Measurements from ENCODE around the gene MGA.

MGA gene

DNA sequence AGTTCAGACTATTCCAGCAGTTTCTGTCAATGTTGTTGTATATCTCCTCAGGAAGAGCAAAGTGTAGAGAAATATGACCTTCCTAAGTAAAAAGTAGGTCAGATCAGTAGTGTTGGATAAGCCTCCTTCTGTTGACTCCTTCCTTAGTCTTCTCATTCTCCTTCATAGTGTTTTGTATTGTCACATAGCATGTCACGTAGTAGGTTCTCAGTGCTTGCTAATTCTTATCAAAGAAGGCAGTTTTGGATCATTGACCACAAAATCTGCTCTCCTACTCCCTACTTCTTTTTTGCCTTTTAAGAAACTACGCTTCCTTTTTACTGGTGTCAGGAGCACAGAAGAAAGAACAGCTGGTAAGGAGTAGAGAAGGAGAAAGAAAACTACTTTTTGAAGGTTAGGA is 1.0 kb upstream of the MGA start:
- DNase-seq (ENCODE audit: low read depth) = no peak

DNA sequence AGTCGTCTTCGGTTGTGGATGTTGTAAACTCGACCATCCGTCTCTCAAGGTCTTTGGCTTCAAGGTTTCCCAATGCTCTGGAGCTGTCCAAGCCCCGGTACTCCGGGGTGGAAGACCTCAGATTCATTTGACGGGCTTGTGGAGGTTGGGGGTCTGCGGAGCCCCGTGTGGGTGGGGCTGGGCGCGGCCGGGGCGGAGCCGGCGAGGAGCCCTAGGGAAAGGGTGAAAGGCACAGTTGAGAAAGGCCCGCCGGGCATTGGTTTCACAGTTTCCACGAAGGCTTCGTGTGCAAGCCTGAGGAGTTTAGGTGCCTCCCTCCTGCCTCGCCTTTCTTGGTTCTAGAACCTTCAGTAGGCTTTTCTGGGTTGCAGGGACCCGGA is 360 bp upstream of the MGA start:
- DNase-seq (ENCODE audit: low read depth) = no peak

DNA sequence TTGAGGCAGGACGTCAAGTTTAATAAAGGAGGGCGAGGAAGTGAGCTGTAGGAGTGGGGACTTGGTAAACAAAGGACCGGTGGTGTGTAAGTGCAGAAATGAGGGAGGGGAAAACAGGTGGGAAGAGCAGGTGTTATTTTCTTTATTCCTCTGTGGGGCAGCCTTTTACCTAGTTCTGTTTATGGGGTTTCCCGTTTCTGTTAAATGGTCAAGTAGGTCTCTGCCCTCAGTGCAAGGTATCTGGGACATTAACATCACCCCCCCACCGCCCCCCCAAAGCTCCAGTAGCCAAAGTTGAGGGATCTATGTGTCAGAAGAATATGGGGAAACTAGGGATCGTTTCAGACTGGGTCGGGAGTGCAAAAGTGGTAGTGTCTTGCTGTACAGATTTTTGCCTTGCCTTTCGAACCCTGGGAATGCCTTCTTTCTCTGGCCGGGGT is 893 bp downstream of the MGA start:
- DNase-seq (ENCODE audit: low read depth) = no peak

DNA sequence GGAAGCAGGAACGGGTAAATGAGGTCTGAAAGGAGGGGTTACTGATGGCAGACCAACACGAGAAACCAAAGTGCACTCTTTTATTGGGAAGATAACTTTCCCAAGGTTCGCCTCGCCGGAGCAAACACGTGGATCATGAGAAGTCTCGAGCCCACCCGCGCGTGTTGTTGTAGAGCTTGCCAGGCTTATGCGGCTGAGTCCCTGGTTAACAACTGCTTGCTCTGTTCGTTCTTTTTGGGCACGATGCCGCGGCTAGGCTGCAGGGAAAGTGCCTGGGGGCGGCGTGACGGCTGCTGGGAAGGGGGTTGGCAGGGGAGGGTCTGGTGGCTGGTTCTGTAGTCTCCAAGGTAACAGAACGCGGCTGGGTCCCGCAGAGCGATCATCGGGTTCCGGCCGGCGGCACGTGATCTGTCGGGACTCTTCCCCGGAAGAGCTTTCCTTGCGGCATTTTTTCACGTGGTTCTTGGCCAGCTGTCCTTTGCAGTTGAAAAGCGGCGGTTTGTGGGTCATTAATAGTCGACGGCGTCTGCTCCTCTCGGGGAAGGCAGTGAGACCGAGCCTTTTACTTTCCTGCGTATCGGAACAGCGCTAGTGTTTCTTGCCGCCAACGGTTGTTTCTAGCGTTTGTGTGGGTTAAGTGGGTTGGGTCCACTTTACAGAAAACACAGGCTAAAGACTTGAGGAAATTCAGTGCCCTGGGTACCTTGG is 1.5 kb downstream of the MGA start:
- peak; percentile 43 for DNase-seq (ENCODE audit: low read depth)

DNA sequence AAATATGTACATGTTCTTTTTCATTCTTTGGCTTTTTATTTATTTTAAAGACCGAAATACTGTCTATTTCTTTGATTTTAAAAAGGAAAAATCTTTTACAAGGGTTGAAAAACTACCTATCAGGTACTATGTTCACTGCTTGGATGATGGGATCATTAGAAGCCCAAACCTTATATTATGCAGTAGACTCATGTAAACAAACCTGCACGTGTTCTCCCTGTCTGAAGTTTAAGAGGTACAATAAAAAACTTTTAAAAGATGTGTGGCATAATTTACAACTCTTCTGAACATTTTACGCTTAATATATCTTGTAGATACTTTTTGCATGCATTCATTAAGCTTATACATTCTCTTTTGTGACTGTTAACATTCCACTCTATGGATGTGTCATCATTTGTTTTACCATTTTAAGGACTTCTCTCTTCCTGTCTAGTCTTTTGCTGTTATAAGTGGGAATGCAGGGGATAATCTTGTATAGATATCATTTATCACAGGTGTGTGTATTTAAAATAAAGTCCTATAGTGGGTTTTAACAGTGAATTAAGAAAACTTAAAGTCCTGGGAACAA is 6.2 kb downstream of the MGA start:
- no peak for DNase-seq (ENCODE audit: low read depth)

DNA sequence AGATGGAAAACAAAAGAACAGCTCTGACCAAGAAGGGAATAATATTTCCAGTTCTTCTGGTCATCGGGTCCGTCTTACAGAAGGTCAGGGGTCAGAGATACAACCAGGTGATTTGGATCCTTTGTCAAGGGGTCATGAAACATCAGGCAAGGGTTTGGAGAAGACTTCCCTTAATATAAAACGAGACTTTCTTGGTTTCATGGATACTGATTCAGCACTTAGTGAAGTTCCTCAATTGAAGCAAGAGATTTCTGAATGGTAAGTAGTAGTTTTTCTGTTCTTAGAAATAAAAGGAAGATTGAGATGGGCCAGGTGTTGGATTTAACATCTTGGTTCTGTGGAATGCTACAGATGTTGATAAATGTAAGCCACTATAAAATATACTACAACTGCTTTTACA is 9.5 kb downstream of the MGA start:
- DNase-seq (ENCODE audit: low read depth) = no peak

DNA sequence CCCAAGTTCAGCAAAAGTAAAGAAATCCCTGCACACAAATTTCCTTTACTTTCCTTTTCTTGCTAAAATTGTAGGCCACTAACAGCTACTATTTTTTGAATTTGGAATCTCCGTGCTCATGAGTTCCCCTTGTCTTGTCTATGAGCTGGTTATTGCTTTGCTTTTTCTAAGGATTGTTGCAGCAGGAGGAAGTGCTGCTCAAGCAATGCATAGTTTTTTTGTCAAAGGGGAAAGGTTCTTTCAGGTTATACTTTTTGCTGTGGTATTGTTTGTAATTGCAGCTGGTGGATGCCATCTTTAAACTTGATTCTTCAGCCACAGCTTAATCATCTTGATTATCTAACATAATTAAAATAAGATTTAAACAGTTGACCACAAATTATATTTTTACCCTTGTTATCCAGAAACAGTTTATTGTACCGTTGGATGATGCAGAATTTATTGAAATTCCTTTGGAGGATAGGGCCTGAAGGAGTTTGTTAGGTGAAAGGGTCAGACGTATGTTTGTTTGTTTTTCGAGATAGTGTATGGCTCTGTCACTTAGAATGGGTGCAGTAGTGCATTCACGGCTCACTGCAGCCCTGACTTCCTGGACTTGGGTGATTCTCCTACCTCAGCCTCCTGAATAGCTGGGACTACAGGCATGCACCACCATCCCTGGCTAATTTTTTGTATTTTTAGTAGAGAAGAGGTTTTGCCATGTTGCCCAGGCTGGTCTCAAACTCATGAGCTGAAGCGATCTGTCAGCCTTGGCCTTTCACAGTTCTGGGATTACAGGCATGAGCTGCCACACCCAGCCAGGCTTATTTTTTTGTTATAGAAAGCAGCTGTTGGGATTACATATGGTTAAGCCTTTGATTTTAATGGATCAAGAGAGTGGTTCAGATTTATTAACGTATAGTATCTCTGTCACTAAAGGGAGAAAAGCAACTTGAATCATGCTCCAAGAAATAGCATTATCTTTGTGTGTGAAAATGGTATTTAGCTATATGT is 11.7 kb downstream of the MGA start:
- no peak for DNase-seq (ENCODE audit: low read depth)

DNA sequence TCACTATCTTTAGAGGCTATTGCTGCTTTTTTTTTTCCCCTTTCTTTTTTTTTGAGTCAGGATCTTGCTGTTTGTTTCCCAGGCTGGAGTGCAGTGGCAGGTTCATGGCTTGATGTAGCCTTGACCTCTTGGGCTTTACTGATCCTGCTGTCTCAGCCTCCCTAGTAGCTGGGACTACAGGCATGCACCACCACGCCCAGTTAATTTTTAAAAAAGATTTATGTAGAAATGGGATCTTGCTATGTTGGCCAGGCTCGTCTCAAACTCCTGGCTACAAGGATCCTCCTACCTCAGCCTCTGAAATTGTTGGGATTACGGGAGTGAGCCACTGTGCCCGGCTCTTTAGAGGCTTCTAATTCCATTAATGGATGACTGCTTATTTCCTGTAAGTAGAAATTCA is 15.1 kb downstream of the MGA start:
- DNase-seq (ENCODE audit: low read depth) = no peak

DNA sequence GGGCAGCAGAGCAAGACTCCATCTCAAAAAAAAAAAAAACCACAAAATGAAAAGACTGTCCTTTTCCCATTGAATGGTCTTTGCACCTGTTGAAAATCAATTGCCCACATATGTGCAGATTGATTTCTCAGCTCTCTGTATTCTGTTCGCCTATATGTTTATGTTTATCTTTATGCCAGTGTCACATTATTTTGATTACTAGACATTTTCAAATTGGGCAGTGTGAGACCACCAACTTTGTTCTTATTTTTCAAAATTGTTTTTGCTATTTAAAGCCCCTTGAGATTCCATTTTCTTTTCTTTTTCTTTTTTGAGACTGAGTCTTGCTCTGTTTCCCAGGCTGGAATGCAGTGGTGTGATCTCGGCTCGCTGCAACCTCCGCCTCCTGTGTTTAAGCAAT is 18.5 kb downstream of the MGA start:
- DNase-seq (ENCODE audit: low read depth) = no peak

DNA sequence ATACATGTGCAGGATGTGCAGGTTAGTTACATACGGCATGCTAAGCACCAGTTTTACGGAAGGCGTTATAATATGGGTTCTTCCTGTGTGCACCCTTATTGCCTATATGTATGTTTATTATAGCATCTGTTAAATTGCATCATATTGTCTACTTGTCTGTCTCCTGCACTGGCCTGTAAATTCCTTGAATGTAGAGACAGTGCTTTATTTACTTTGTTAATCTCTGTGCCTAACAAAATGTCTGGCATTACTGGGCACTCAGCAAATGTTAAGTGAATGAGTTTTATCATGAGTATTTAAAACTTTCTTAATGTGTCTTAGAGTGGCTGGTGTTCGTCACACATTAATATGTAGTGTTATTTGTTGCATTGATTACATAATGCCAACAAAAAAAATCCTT is 23.8 kb downstream of the MGA start:
- no peak for DNase-seq (ENCODE audit: low read depth)

DNA sequence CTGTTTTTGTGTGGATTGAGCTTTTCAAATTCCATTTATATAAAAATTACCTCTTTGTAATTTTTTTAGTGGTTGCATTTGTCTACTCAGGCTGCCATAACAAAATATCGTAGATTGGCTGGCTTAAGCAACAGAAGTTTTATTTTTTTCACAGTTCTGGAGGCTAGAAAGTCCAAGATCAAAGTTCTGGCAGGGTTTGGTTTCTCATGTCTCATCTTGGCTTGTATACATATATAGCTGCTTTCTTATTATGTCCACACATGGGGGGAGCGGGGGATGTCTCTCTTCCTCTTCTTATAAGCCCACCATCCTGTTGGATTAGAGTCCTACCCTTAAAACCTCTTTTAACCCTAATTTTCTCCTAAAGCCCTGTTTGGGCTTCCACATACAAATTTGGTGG is 28.5 kb downstream of the MGA start:
- DNase-seq (ENCODE audit: low read depth) = no peak

DNA sequence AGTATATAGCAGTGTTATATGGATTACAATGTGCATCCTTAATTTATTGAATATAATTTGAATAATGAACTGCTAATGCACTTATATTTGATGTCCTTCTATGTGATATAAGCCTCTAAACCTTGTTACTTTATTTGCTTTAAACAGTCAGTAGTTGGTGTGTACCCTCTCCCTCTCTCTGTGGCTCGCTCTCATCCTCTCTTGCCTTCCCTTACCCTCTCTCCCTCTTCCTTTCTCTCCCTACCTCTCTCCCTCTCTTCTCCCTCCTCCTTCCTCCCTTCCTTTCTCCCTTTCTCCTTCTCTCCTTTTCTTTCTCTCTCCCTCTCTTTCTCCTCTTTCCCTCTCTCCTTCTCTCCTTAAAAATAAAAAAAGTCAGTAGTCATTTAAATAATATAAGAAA is 28.9 kb downstream of the MGA start:
- DNase-seq (ENCODE audit: low read depth) = no peak

DNA sequence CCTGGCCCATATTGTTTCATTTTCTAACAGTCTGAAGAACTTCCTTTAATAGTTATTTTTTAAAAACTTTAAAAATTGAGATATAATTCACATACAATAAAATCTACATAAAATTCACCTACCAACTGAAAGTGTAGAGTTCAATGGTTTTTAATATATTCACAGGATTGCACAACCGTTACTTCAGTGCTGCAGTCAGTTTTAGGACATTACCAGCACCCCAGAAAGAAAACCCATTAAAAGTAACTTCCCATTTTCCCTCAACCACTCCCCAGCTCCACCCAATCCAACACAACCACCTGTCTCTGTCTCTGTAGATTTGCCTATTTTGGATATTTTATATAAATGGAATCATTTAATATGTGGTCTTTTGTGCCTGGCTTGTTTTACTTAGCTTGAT is 29.6 kb downstream of the MGA start:
- no peak for DNase-seq (ENCODE audit: low read depth)

DNA sequence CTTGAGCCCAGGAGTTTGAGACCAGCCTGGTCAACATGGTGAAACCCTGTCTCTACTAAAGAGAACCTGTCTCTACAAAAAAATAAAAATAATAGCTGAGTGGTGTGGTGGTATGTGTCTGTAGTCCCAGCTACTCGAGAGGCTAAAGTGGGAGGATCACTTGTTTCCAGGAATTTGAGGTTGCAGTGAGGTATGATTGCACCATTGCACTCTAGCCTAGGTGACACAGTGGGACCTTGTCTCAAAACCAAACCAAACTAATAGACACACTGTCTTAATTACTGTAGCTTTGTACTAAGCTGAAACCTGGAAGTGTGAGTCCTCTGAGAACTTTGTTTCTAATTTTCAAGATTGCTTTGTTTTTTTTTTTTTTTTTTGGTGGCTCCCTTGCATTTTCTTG is 30.4 kb downstream of the MGA start:
- DNase-seq (ENCODE audit: low read depth) = no peak

DNA sequence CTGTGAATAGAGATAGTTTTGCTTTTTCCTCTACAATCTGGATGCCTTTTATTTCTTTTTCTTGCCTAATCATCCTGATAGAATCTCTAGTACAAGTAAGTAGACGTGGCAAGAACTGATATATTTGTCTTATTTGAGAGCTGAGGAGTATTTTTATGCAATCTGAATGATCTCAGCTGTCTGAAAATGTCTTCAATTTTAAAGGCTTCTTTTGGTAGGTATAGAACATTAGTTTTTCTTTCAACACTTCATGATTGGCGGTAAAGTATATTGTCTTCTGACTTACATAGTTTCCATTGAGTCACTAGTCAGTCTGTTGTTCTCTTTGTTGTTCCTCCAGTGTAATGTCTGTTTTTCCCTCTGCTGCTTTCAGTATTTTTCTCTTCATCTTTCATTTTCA is 31.3 kb downstream of the MGA start:
- no peak for DNase-seq (ENCODE audit: low read depth)

DNA sequence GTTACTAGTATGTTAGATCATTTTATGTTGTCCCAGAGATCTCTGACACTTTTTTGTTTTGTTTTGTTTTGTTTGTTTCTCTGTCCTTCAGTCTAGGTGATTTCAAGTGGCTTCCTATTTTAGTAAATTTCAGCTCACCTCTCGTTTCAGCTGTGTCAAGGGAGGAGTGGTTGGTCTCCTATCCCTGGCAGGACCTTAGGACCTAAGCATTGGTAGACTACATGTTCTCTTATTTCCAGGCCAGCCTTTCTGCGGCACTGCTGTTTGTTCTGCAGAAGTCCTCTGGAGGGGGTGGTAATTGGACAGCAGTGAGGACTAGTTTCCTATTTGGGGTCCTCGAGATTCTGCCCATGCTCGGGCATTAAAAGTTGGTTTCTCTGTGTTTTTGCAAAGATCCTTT is 31.8 kb downstream of the MGA start:
- DNase-seq (ENCODE audit: low read depth) = no peak

DNA sequence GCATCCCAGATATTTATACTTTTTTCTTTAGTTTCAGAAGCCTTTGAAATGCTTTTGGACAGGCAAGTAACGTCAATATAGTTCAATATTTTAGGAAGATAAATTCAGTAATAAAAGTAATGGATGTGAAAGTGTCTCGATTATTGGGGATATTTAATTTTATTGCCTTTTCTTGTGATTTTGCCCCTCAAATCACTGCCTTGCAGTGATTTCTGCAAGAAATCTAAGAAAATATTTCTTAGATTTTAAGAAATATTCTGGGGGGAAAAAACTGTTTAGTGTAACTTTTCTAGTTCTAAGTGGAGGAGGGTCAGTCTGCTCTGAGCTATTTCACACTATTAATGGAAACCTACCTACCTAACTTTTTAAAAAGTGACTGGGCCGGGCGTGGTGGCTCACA is 33.6 kb downstream of the MGA start:
- no peak for DNase-seq (ENCODE audit: low read depth)

DNA sequence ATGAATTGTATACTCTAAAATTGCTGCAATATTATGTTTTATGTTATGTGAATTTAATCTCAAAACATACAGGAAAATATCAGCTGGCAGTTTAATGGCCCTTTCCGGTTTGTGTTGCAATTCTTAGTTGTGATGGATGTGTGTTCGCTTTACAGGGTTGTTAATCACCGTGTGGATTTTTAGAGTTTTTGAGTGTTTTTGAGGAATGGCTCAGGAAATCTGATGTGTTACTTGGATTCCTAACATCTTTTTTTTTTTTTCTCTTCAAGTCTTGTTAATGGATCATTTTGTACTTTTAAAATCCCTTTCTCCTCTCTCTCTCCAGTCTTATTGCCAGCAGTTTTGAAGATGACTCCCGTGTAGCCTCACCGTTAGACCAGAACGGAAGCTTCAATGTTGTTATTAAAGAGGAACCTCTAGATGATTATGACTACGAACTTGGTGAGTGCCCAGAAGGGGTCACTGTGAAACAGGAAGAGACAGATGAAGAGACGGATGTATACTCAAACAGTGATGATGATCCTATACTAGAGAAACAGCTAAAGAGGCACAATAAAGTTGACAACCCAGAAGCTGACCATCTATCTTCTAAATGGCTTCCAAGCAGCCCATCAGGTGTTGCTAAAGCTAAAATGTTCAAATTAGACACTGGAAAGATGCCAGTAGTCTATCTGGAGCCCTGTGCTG is 35.7 kb downstream of the MGA start:
- peak; percentile 6 for DNase-seq (ENCODE audit: low read depth)

DNA sequence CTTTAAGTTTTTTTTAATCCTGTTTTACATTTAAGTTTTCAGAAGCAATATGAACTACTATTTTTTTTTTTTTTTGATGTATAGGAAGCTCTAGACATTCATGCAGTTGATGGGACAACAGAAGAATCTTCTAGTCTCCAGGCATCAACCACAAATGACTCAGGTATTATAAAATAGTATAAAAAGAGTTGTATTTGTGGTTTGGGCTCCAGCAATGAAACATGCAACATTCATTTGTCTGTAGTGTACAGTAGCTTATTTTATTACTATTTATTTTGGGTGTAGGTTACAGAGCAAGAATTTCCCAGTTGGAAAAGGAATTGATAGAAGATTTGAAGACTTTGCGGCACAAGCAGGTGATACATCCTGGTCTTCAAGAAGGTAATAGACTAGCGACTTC is 38.6 kb downstream of the MGA start:
- no peak for DNase-seq (ENCODE audit: low read depth)

DNA sequence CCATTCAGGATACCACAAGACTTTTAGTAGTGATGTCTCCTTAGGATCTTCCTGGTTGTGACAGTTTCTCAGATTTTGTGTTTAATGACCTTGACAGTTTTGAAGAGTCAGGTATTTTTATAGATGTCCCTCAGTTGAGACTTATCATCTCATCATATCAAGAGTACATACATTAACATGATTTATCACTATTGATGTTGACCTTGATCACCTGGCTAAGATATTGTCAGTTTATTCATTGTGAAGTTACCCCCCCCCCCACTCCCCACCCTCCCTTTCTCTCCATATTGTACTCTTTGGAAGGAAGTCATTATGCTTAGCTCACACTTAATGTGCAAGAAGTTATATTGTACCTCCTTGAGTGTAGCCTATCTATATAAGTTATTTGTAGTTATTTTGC is 42.9 kb downstream of the MGA start:
- no peak for DNase-seq (ENCODE audit: low read depth)

DNA sequence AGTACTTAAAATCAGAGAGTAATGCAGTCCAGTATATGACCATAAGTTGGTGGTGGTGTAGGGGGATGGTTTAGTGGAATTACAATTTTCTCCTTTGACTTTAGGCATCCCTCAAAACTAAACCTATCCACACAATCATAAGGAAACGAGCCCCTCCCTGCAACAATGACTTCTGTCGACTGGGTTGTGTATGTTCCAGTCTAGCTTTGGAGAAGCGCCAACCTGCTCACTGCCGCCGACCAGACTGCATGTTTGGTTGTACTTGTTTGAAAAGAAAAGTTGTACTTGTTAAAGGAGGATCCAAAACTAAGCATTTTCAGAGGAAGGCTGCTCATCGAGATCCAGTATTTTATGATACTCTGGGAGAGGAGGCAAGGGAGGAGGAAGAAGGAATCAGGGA is 52.8 kb downstream of the MGA start:
- no peak for DNase-seq (ENCODE audit: low read depth)

DNA sequence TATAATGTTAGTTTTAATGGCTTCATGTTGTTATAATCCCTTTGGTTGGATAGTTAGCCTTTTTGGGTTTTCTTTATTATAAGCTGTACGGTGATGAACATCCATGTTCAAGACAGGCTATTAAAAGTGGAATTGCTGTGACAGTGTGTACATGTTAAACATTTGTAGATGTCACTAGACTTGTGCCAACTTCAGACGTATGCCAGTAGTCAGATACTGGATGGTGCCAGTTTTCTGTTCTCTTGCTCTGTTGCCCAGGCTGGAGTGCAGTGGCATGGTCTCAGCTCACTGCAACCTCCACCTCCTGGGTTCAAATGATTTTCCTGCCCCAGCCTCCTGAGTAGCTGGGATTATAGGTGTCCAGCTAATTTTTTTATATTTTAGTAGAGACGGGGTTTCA is 54.1 kb downstream of the MGA start:
- DNase-seq (ENCODE audit: low read depth) = no peak

DNA sequence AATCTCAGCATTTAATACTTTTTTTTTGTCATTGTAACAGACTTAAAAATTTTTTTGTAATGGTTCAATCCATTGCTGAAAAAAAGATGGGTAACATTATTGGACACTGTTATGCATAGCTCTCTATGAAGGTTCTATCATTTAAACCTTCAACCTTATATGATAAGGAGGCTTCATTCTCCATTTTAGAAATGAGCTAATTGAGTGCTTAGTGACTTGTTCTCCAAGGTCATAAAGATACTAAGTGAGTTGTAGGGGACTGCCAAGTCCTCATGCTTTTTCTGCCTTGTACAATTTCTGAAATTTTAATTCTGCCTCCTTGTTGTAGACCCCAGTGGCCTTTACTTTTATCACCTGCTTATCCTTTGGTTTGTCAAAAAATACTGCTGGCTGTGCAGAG is 56.7 kb downstream of the MGA start:
- no peak for DNase-seq (ENCODE audit: low read depth)
